ENCODE results near the gene ESYT2. TPM values are rescaled to one million over a fixed set of nuclear protein-coding genes. Genes with fewer than 3 reads are reported as not detected.
A peak's percentile ranks its signal among the peaks of the same experiment; 100 is the strongest.

The ESYT2 gene
- total and polyA plus RNA-seq, 4 donors = 4.9 to 31.7 (median 17.2) TPM

GRCh38 chr7:158827411-158828132 is 1.7 kb downstream of the ESYT2 start:
- Histone ChIP-seq H3K27ac (ENCODE audit: low read depth in 1 of 2, low read length in 2 of 2) (peak overlapping the region; percentile 99 to 100), H3K4me1 (ENCODE audit: control insufficient read depth in 4 of 4, insufficient read depth in 4 of 4, low read length in 3 of 4) (peaks cover 4 to 20% (median 6%) of the 10 kb centered on the region in 4 donors), H3K9ac (ENCODE audit: low read depth in 1 of 2, low read length in 2 of 2) (peak overlapping the region; percentile 71 to 85), H3K9me3 (ENCODE audit: control insufficient read depth in 4 of 4, low read length in 3 of 4) (no peaks in the 10 kb centered on the region), H3K4me3 (ENCODE audit: low read depth in 1 of 3, low read length in 3 of 3) (peak overlapping the region; percentile 63 to 89 (median 88)), H3K36me3 (ENCODE audit: control insufficient read depth in 4 of 4, insufficient read depth in 3 of 4, low read depth in 1 of 4, low read length in 3 of 4) (no peaks in the 10 kb centered on the region), H3K27me3 (ENCODE audit: control insufficient read depth in 4 of 4, insufficient read depth in 4 of 4, low read length in 3 of 4) (no peaks in the 10 kb centered on the region)
- TF ChIP-seq TAF1 (conservative IDR thresholded peaks at IDR 0.05) (no peak), EGR1 (IDR thresholded peaks at IDR 0.05; ENCODE audit: low read depth in 2 of 2) (no peak), RXRA (IDR thresholded peaks at IDR 0.05) (no peak), ATF3 (IDR thresholded peaks at IDR 0.05) (no peak), NR2F2 (IDR thresholded peaks at IDR 0.05) (no peak), REST (IDR thresholded peaks at IDR 0.05) (no peak), JUND (IDR thresholded peaks at IDR 0.05) (no peak), GABPA (IDR thresholded peaks at IDR 0.05 in 1 of 2, conservative IDR thresholded peaks at IDR 0.05 in 1 of 2) (no peak), FOXA2 (IDR thresholded peaks at IDR 0.05) (no peak), SP1 (IDR thresholded peaks at IDR 0.05) (no peak), HNF4G (IDR thresholded peaks at IDR 0.05) (no peak), HNF4A (conservative IDR thresholded peaks at IDR 0.05) (no peak)
- TF ChIP-seq, protein P1, sequence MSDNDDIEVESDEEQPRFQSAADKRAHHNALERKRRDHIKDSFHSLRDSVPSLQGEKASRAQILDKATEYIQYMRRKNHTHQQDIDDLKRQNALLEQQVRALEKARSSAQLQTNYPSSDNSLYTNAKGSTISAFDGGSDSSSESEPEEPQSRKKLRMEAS (IDR thresholded peaks at IDR 0.05) = no peak
- TF ChIP-seq, protein P2, sequence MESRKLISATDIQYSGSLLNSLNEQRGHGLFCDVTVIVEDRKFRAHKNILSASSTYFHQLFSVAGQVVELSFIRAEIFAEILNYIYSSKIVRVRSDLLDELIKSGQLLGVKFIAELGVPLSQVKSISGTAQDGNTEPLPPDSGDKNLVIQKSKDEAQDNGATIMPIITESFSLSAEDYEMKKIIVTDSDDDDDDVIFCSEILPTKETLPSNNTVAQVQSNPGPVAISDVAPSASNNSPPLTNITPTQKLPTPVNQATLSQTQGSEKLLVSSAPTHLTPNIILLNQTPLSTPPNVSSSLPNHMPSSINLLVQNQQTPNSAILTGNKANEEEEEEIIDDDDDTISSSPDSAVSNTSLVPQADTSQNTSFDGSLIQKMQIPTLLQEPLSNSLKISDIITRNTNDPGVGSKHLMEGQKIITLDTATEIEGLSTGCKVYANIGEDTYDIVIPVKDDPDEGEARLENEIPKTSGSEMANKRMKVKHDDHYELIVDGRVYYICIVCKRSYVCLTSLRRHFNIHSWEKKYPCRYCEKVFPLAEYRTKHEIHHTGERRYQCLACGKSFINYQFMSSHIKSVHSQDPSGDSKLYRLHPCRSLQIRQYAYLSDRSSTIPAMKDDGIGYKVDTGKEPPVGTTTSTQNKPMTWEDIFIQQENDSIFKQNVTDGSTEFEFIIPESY (IDR thresholded peaks at IDR 0.05) = no peak
- 52% methylated on average over 13 of the region's 13 CpGs for WGBS
- DNase-seq (ENCODE audit: low spot score) = no peak

GRCh38 chr7:158825628-158826289 is 3.5 kb downstream of the ESYT2 start:
- Histone ChIP-seq H3K9ac (ENCODE audit: low read depth in 1 of 2, low read length in 2 of 2) (no peak overlapping the region), H3K27me3 (ENCODE audit: control insufficient read depth in 4 of 4, insufficient read depth in 4 of 4, low read length in 3 of 4) (no peaks in the 10 kb centered on the region), H3K4me1 (ENCODE audit: control insufficient read depth in 4 of 4, insufficient read depth in 4 of 4, low read length in 3 of 4) (peaks cover 4 to 19% (median 6%) of the 10 kb centered on the region in 4 donors), H3K27ac (ENCODE audit: low read depth in 1 of 2, low read length in 2 of 2) (no peak overlapping the region), H3K9me3 (ENCODE audit: control insufficient read depth in 4 of 4, low read length in 3 of 4) (no peaks in the 10 kb centered on the region), H3K36me3 (ENCODE audit: control insufficient read depth in 4 of 4, insufficient read depth in 3 of 4, low read depth in 1 of 4, low read length in 3 of 4) (no peaks in the 10 kb centered on the region), H3K4me3 (ENCODE audit: low read depth in 1 of 3, low read length in 3 of 3) (no peak overlapping the region)
- WGBS = 91% methylated on average over 8 of the region's 8 CpGs
- no peak for DNase-seq (ENCODE audit: low spot score)
- TF ChIP-seq FOXA2 (IDR thresholded peaks at IDR 0.05) (no peak), NR2F2 (IDR thresholded peaks at IDR 0.05) (no peak), HNF4G (IDR thresholded peaks at IDR 0.05) (no peak), SP1 (IDR thresholded peaks at IDR 0.05) (no peak), JUND (IDR thresholded peaks at IDR 0.05) (no peak), GABPA (IDR thresholded peaks at IDR 0.05 in 1 of 2, conservative IDR thresholded peaks at IDR 0.05 in 1 of 2) (no peak), REST (IDR thresholded peaks at IDR 0.05) (no peak), TAF1 (conservative IDR thresholded peaks at IDR 0.05) (no peak), HNF4A (conservative IDR thresholded peaks at IDR 0.05) (no peak), RXRA (IDR thresholded peaks at IDR 0.05) (no peak), ATF3 (IDR thresholded peaks at IDR 0.05) (no peak)
- TF ChIP-seq, protein P2 (IDR thresholded peaks at IDR 0.05) = no peak
- TF ChIP-seq, protein P1 (IDR thresholded peaks at IDR 0.05) = no peak
